K562 (cell line): ENCODE data around the gene CFAP92. TPM values are rescaled to one million over a fixed set of nuclear protein-coding genes. Genes with fewer than 3 reads are reported as not detected.

Source experiments
- ATAC-seq: fragments of 200-7000 bp; cut with Tn5 transposase; 3 replicates; pipeline ENCODE4 v1.9.1; 2020; ENCODE audit warnings: moderate library complexity
- BruUV-seq: library from RNA; stranded (reverse); fragments of 400-500 nt; replicated peaks from 2 replicates; lab custom pipeline; 2021; lab: Mats Ljungman, UMichigan
- CTCF ChIA-PET: fragments of 300-600 bp; formaldehyde crosslinking; extraction: SDS; loops from one replicate; lab custom pipeline; 2021; ENCODE audit warnings: low intra/inter-chr PET ratio; lab: Yijun Ruan, JAX
- POLR2A ChIA-PET: fragments of 300-600, 350-650 bp; sonication (Branson Sonifier 250); formaldehyde crosslinking; extraction: SDS; loops from one replicate; lab custom pipeline; 2021; ENCODE audit warnings: antibody characterized with exemption, inconsistent platforms; lab: Yijun Ruan, JAX
- DNase-seq, 4 experiments: peaks; one replicate each; pipeline versions ENCODE4 v3.0.0 to v3.0.0-alpha.2; 2011 to 2018; ENCODE audit warnings: low spot score in 3 of 4, mixed read lengths in 3 of 4; ENCODE audit errors: extremely low read depth in 1 of 4
- FAIRE-seq: peaks from 2 replicates; lab custom pipeline; 2011; peaks lifted over from hg19 to GRCh38; lab: Jason Lieb, UNC
- H2AFZ ChIP-seq: 2 replicates; pipeline ENCODE4 v1.6.0; 2011; ENCODE audit warnings: low read depth, low read length, control low read depth, inconsistent platforms
- H3K27ac ChIP-seq: fragments of 200-600 bp; 3 replicates; pipeline ENCODE4 v1.8.0; 2011; ENCODE audit warnings: low read depth, mild to moderate bottlenecking, control low read depth, inconsistent platforms, low read length, moderate library complexity, mixed read lengths; ENCODE audit errors: extremely low read depth
- H3K27me3 ChIP-seq, 2 experiments: fragments of 300-600 bp in 1 of 2; 2 replicates in 1 of 2; 3 replicates in 1 of 2; pipeline versions ENCODE4 v1.6.0 to v1.8.0; 2011; ENCODE audit warnings: inconsistent platforms in 2 of 2, low read length in 2 of 2, mild to moderate bottlenecking in 1 of 2, mixed read lengths in 1 of 2, moderate library complexity in 1 of 2; ENCODE audit not compliant: control insufficient read depth in 2 of 2, insufficient read depth in 2 of 2
- H3K36me3 ChIP-seq: fragments of 300-600 bp; 3 replicates; pipeline ENCODE4 v1.8.0; 2011; ENCODE audit warnings: mild to moderate bottlenecking, low read length, inconsistent platforms; ENCODE audit not compliant: control insufficient read depth, insufficient read depth
- H3K4me1 ChIP-seq, 2 experiments: fragments of 200-600 bp in 1 of 2; replicated peaks in 1 of 2; 2 replicates in 1 of 2; 3 replicates in 1 of 2; pipeline versions ENCODE4 v1.5.1 to v1.8.0; 2011; ENCODE audit warnings: inconsistent platforms in 2 of 2, low read length in 2 of 2, mild to moderate bottlenecking in 1 of 2, mixed read lengths in 1 of 2, moderate library complexity in 1 of 2; ENCODE audit not compliant: control insufficient read depth in 2 of 2, insufficient read depth in 2 of 2
- H3K4me2 ChIP-seq: 2 replicates; pipeline ENCODE4 v1.6.1; 2011; ENCODE audit warnings: low read length, control low read depth, inconsistent platforms, mixed read lengths; ENCODE audit not compliant: insufficient read depth
- H3K4me3 ChIP-seq: fragments of 200-600 bp; sonication (generic), shearing (Covaris generic); 2 replicates; pipeline ENCODE4 v1.5.1; 2016; ENCODE audit warnings: control low read depth, inconsistent platforms
- H3K79me2 ChIP-seq: fragments of 200-600 bp; 3 replicates; pipeline ENCODE4 v1.8.0; 2011; ENCODE audit warnings: low read length, inconsistent platforms; ENCODE audit not compliant: control insufficient read depth, insufficient read depth
- H3K9ac ChIP-seq, 2 experiments: 2 replicates each; pipeline versions ENCODE4 v1.6.0 to v1.6.1; 2011; ENCODE audit warnings: low read depth in 2 of 2, low read length in 2 of 2, control low read depth in 1 of 2, inconsistent platforms in 1 of 2, mild to moderate bottlenecking in 1 of 2, mixed read lengths in 1 of 2; ENCODE audit not compliant: insufficient read depth in 1 of 2
- H3K9me1 ChIP-seq: one replicate; pipeline ENCODE4 v1.6.0; 2011; ENCODE audit warnings: inconsistent platforms, mild to moderate bottlenecking, low read length, moderate library complexity; ENCODE audit not compliant: control insufficient read depth, insufficient read depth
- H3K9me3 ChIP-seq: replicated peaks from 2 replicates; pipeline ENCODE4 v1.5.1; 2011; ENCODE audit warnings: low read depth, low read length, inconsistent platforms; ENCODE audit not compliant: control insufficient read depth, insufficient read depth
- H4K20me1 ChIP-seq: replicated peaks from 2 replicates; pipeline ENCODE4 v1.6.1; 2011; ENCODE audit warnings: low read length, inconsistent platforms, mixed read lengths; ENCODE audit not compliant: control insufficient read depth, insufficient read depth
- C11orf30 ChIP-seq: fragments of 450-650 bp; IDR thresholded peaks from 2 replicates; pipeline ENCODE4 v1.6.1; 2016; ENCODE audit warnings: low read depth, mild to moderate bottlenecking
- FUS ChIP-seq: fragments of 200-400 bp; formaldehyde crosslinking; optimal IDR thresholded peaks from 2 replicates; pipeline ENCODE3; 2017; ENCODE audit warnings: low read depth, low read length
- MAX ChIP-seq: sonication (generic); formaldehyde crosslinking; IDR thresholded peaks from 2 replicates; pipeline ENCODE4 v1.9.0; 2022; ENCODE audit warnings: mild to moderate bottlenecking, missing genetic modification reagents
- NFYB ChIP-seq: IDR thresholded peaks from 2 replicates; pipeline ENCODE4 v1.6.1; 2011; ENCODE audit warnings: mild to moderate bottlenecking, moderate library complexity; ENCODE audit not compliant: insufficient read length; ENCODE audit errors: extremely low read depth
- USF1 ChIP-seq: sonication (generic); formaldehyde crosslinking; IDR thresholded peaks from 2 replicates; pipeline ENCODE4 v1.9.0; 2022; ENCODE audit warnings: mild to moderate bottlenecking, missing genetic modification reagents
- ZEB2 ChIP-seq: fragments of 450-650 bp; IDR thresholded peaks from 2 replicates; pipeline ENCODE4 v1.6.1; 2016
- ZNF24 ChIP-seq: fragments of 450-650 bp; IDR thresholded peaks from 2 replicates; pipeline ENCODE4 v1.6.1; 2016
- ZNF764 ChIP-seq: fragments of 250-450 bp; sonication (Bioruptor Pico); IDR thresholded peaks from 2 replicates; pipeline ENCODE4 v1.4.0; 2020; ENCODE audit warnings: low read depth, mild to moderate bottlenecking, moderate library complexity
- WGBS: fragments of 100-300 bp; shearing (Covaris generic); methylation state at CpG from one replicate; pipeline ENCODE4 v1.1.6; 2016; ENCODE audit warnings: low coverage, mixed read lengths; ENCODE audit not compliant: insufficient coverage; ENCODE audit errors: missing lambda C conversion rate; 5-methylcytosine and 5-hydroxymethylcytosine counted together
- in situ Hi-C: fragments of 300-500 bp; cut with MboI; formaldehyde crosslinking; loops from 4 replicates; pipeline ENCODE4 v1.15.0; 2018; ENCODE audit warnings: inconsistent platforms, mixed read lengths
- intact Hi-C: fragments of 100-400 bp; cut with micrococcal nuclease; formaldehyde crosslinking; loops from 2 replicates; pipeline ENCODE4 v1.14.2; 2022
- polyA plus RNA-seq, 8 experiments: library from polyadenylated mRNA; depleted of rRNA in 4 of 8; stranded (reverse) in 5 of 8; unstranded in 3 of 8; fragments of >200 nt; fragmentation: Nextera tagmentation in 2 of 8; fragmentation: Illumina TruSeq in 1 of 8; extraction: Ambion mirVana in 2 of 8; extraction: Trizol in 1 of 8; gene quantifications; 2 replicates each; pipeline versions ENCODE4 v1.2.1 to v1.2.3, GENCODE V29; 2011 to 2014; ENCODE audit warnings: inconsistent platforms in 1 of 8, missing spikeins in 1 of 8
- total RNA-seq, 7 experiments: library from RNA; depleted of rRNA in 6 of 7; stranded (reverse); fragments of >200 nt in 6 of 7; fragmentation: Illumina TruSeq in 2 of 7; extraction: Trizol in 2 of 7; gene quantifications; 2 replicates each; pipeline versions ENCODE4 v1.2.1 to v1.2.3, GENCODE V29; 2011 to 2021; ENCODE audit warnings: low replicate concordance in 1 of 7
- TF ChIP-seq, protein P1 (sequence below): sonication (generic); formaldehyde crosslinking; IDR thresholded peaks from 2 replicates; pipeline ENCODE4 v1.5.0; 2020; ENCODE audit warnings: missing genetic modification reagents
- TF ChIP-seq, protein P2 (sequence below): fragments of 450-650 bp; IDR thresholded peaks from 2 replicates; pipeline ENCODE4 v1.6.1; 2016; ENCODE audit warnings: mild to moderate bottlenecking, moderate library complexity

CFAP92 gene
- total and polyA plus RNA-seq, 9 of the 15 experiments (the other 6 are each of a cell fraction or from before 2014, with no cell fraction given) = 0.06 to 0.62 (median 0.36) TPM

DNA sequence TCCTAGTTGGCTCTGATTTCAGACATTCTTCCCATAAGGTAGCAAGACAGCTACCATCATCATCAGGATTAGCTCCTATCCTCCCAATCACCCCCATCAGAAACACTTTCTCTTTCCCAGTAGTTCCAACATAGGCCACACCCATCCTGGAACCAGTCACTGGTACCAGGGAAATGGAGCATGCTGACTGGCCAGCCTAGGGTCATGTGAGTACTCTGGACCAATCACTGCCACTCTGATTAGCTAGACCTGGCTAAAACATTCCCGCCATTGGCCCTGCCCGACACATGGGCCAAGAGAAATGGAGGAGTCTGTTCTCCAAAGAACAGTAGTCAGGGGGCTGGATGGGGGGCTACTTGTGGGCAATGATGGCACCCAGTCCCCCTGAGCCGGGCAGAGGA, 19.6 kb upstream of the CFAP92 start:
- CTCF ChIA-PET = no interaction called here
- H3K27ac ChIP-seq = no peak overlapping the region
- no TSS peak for BruUV-seq
- H3K9me3 ChIP-seq = no peaks in the 10 kb centered on the region
- no peak overlapping the region for H3K9ac ChIP-seq
- peaks cover 3% of the 10 kb centered on the region for H3K9me1 ChIP-seq
- H4K20me1 ChIP-seq = 0 out of 2 replicates have a peak, but pooled peaks cover 10% of the 10 kb centered on the region
- in situ Hi-C loops (no loop called here), intact Hi-C loops (no loop called here)
- no peak overlapping the region for H3K4me3 ChIP-seq
- peaks cover 24 to 32% of the 10 kb centered on the region in 2 experiments for H3K4me1 ChIP-seq
- FAIRE-seq = no peak
- WGBS = 39% methylated on average over 2 of the region's 3 CpGs
- ATAC-seq = peak; percentile 63
- POLR2A ChIA-PET = no interaction called here
- no peak overlapping the region for H2AFZ ChIP-seq
- H3K27me3 ChIP-seq = no peaks in the 10 kb centered on the region; a peak in 1 of 5 replicates
- H3K4me2 ChIP-seq = no peak overlapping the region
- peak; percentile 39 to 77 (median 70) for DNase-seq
- no peaks in the 10 kb centered on the region for H3K36me3 ChIP-seq
- no peaks in the 10 kb centered on the region for H3K79me2 ChIP-seq
- TF ChIP-seq MAX (CRISPR knock-in tag) = 0 out of 2 replicates have a peak, but pooled peaks have one; percentile 31
- no peak for TF ChIP-seq ZNF24
- no peak for TF ChIP-seq C11orf30
- TF ChIP-seq, protein P1, sequence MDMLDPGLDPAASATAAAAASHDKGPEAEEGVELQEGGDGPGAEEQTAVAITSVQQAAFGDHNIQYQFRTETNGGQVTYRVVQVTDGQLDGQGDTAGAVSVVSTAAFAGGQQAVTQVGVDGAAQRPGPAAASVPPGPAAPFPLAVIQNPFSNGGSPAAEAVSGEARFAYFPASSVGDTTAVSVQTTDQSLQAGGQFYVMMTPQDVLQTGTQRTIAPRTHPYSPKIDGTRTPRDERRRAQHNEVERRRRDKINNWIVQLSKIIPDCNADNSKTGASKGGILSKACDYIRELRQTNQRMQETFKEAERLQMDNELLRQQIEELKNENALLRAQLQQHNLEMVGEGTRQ (CRISPR knock-in tag) = peak; percentile 80
- peak; percentile 26 for TF ChIP-seq NFYB
- TF ChIP-seq ZNF764 (CRISPR knock-in tag) = no peak
- no peak for TF ChIP-seq FUS
- no peak for TF ChIP-seq ZEB2
- TF ChIP-seq USF1 = peak; percentile 79
- TF ChIP-seq, protein P2, sequence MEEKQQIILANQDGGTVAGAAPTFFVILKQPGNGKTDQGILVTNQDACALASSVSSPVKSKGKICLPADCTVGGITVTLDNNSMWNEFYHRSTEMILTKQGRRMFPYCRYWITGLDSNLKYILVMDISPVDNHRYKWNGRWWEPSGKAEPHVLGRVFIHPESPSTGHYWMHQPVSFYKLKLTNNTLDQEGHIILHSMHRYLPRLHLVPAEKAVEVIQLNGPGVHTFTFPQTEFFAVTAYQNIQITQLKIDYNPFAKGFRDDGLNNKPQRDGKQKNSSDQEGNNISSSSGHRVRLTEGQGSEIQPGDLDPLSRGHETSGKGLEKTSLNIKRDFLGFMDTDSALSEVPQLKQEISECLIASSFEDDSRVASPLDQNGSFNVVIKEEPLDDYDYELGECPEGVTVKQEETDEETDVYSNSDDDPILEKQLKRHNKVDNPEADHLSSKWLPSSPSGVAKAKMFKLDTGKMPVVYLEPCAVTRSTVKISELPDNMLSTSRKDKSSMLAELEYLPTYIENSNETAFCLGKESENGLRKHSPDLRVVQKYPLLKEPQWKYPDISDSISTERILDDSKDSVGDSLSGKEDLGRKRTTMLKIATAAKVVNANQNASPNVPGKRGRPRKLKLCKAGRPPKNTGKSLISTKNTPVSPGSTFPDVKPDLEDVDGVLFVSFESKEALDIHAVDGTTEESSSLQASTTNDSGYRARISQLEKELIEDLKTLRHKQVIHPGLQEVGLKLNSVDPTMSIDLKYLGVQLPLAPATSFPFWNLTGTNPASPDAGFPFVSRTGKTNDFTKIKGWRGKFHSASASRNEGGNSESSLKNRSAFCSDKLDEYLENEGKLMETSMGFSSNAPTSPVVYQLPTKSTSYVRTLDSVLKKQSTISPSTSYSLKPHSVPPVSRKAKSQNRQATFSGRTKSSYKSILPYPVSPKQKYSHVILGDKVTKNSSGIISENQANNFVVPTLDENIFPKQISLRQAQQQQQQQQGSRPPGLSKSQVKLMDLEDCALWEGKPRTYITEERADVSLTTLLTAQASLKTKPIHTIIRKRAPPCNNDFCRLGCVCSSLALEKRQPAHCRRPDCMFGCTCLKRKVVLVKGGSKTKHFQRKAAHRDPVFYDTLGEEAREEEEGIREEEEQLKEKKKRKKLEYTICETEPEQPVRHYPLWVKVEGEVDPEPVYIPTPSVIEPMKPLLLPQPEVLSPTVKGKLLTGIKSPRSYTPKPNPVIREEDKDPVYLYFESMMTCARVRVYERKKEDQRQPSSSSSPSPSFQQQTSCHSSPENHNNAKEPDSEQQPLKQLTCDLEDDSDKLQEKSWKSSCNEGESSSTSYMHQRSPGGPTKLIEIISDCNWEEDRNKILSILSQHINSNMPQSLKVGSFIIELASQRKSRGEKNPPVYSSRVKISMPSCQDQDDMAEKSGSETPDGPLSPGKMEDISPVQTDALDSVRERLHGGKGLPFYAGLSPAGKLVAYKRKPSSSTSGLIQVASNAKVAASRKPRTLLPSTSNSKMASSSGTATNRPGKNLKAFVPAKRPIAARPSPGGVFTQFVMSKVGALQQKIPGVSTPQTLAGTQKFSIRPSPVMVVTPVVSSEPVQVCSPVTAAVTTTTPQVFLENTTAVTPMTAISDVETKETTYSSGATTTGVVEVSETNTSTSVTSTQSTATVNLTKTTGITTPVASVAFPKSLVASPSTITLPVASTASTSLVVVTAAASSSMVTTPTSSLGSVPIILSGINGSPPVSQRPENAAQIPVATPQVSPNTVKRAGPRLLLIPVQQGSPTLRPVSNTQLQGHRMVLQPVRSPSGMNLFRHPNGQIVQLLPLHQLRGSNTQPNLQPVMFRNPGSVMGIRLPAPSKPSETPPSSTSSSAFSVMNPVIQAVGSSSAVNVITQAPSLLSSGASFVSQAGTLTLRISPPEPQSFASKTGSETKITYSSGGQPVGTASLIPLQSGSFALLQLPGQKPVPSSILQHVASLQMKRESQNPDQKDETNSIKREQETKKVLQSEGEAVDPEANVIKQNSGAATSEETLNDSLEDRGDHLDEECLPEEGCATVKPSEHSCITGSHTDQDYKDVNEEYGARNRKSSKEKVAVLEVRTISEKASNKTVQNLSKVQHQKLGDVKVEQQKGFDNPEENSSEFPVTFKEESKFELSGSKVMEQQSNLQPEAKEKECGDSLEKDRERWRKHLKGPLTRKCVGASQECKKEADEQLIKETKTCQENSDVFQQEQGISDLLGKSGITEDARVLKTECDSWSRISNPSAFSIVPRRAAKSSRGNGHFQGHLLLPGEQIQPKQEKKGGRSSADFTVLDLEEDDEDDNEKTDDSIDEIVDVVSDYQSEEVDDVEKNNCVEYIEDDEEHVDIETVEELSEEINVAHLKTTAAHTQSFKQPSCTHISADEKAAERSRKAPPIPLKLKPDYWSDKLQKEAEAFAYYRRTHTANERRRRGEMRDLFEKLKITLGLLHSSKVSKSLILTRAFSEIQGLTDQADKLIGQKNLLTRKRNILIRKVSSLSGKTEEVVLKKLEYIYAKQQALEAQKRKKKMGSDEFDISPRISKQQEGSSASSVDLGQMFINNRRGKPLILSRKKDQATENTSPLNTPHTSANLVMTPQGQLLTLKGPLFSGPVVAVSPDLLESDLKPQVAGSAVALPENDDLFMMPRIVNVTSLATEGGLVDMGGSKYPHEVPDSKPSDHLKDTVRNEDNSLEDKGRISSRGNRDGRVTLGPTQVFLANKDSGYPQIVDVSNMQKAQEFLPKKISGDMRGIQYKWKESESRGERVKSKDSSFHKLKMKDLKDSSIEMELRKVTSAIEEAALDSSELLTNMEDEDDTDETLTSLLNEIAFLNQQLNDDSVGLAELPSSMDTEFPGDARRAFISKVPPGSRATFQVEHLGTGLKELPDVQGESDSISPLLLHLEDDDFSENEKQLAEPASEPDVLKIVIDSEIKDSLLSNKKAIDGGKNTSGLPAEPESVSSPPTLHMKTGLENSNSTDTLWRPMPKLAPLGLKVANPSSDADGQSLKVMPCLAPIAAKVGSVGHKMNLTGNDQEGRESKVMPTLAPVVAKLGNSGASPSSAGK = peak; percentile 91
